ENCODE data around the gene RELT. TPM values are rescaled to one million over a fixed set of nuclear protein-coding genes. Genes with fewer than 3 reads are reported as not detected.

The RELT gene
- total and polyA plus RNA-seq, 2 experiments from 2014 or later, result 2.0 to 6.3 TPM

DNA sequence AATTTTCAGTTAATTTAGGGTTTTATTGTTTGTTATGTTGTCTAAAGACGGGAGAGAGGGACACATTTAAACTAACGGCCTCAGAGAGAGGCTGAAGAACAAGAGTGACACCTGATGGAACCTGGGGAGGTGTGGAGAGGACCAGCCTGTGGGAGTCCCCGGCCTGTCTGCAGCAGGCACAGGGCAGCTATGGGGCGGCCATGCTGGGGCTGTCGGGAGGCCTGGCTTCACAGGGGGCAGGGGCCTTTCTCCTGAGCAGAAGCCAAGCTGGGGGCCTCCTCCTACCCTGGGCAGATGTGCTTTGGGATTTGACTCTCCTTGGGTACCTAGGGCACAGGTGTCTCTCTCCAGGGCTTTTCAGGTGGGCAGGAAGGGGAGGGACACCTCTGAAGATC is 21.9 kb downstream of the RELT start:
- H3K4me2 ChIP-seq, result no peak overlapping the region
- no peaks in the 10 kb centered on the region for H3K9me2 ChIP-seq (ENCODE audit: insufficient read depth)
- DNase-seq (ENCODE audit: low spot score) (no peak), ATAC-seq (no peak)
- 0 out of 2 replicates have a peak, but pooled peaks cover 2% of the 10 kb centered on the region for H3F3A ChIP-seq (replicated peaks; ENCODE audit: low read depth)
- no peaks in the 10 kb centered on the region for H3K36me3 Mint-ChIP-seq (ENCODE audit: low read depth)
- H3K27me3 Mint-ChIP-seq (ENCODE audit: insufficient read depth, low read depth, poor library complexity), result peaks cover 9% of the 10 kb centered on the region
- no peaks in the 10 kb centered on the region; the same call in 2 of the 3 replicates for H3K9me3 Mint-ChIP-seq
- no peak overlapping the region for H3K27ac ChIP-seq (ENCODE audit: low read depth)
- no peaks in the 10 kb centered on the region; the same call in 1 of the 2 replicates for H4K20me1 ChIP-seq (replicated peaks; ENCODE audit: insufficient read depth)
- no peaks in the 10 kb centered on the region for H3K79me2 ChIP-seq (replicated peaks; ENCODE audit: insufficient read depth)
- no peaks in the 10 kb centered on the region for H3K4me1 ChIP-seq (ENCODE audit: insufficient read depth)
- H2AFZ ChIP-seq, result no peak overlapping the region
- no peak overlapping the region for H3K27ac Mint-ChIP-seq
- H3K4me1 Mint-ChIP-seq, result peaks cover 6% of the 10 kb centered on the region
- TF ChIP-seq NANOG (IDR thresholded peaks at IDR 0.05; ENCODE audit: borderline replicate concordance) (no peak), JUNB (IDR thresholded peaks at IDR 0.05; ENCODE audit: unreplicated experiment) (no peak), ETS1 (IDR thresholded peaks at IDR 0.05) (no peak)
- TF ChIP-seq, protein P1, sequence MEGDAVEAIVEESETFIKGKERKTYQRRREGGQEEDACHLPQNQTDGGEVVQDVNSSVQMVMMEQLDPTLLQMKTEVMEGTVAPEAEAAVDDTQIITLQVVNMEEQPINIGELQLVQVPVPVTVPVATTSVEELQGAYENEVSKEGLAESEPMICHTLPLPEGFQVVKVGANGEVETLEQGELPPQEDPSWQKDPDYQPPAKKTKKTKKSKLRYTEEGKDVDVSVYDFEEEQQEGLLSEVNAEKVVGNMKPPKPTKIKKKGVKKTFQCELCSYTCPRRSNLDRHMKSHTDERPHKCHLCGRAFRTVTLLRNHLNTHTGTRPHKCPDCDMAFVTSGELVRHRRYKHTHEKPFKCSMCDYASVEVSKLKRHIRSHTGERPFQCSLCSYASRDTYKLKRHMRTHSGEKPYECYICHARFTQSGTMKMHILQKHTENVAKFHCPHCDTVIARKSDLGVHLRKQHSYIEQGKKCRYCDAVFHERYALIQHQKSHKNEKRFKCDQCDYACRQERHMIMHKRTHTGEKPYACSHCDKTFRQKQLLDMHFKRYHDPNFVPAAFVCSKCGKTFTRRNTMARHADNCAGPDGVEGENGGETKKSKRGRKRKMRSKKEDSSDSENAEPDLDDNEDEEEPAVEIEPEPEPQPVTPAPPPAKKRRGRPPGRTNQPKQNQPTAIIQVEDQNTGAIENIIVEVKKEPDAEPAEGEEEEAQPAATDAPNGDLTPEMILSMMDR (conservative IDR thresholded peaks at IDR 0.05; ENCODE audit: low read depth in 2 of 2), result peak in 1 of 2 experiments; percentile 13; a peak in 1 of 4 replicates
- H3K27me3 ChIP-seq (ENCODE audit: insufficient read depth), result no peaks in the 10 kb centered on the region
- no peak overlapping the region for H3K4me3 ChIP-seq
- H3K36me3 ChIP-seq (ENCODE audit: insufficient read depth), result no peaks in the 10 kb centered on the region
- H3K4me3 Mint-ChIP-seq, result no peak overlapping the region

DNA sequence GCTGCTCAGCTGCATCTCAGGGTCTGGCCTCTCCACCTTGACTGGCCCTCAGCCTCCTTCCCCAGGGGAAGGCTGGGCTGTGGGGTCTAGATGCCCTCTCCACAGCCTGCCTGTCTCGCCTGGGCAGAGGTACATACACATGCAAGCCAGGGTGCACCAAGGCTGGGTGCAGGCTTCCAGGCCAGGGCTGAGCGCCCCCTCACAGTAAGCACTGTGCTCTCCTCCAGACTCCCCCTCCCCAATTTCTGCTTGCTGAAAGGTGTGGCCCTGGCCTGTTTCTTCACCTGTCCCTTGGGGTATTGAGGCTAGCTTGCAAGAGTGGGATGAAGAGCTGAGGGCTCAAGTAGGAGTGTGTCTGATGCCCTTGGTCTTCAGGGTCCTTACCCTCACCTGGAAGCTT is 22.5 kb downstream of the RELT start:
- TF ChIP-seq CREB1 (CRISPR knock-in tag; IDR thresholded peaks at IDR 0.05; ENCODE audit: low read depth) (no peak), POLR2AphosphoS5 (IDR thresholded peaks at IDR 0.05; ENCODE audit: low read depth) (0 out of 2 replicates have a peak, but pooled peaks have one; percentile 13), EZH2phosphoT487 (IDR thresholded peaks at IDR 0.05; ENCODE audit: unreplicated experiment) (no peak), ETS1 (IDR thresholded peaks at IDR 0.05) (no peak), ZNF114 (CRISPR knock-in tag; IDR thresholded peaks at IDR 0.05) (no peak), STAT1 (IDR thresholded peaks at IDR 0.05; ENCODE audit: unreplicated experiment) (no peak), JUNB (IDR thresholded peaks at IDR 0.05; ENCODE audit: unreplicated experiment) (no peak), NANOG (IDR thresholded peaks at IDR 0.05; ENCODE audit: borderline replicate concordance) (no peak)
- Histone ChIP-seq H3F3A (replicated peaks; ENCODE audit: low read depth) (0 out of 2 replicates have a peak, but pooled peaks cover 2% of the 10 kb centered on the region), H3K27ac (ENCODE audit: low read depth) (no peak overlapping the region), H2AFZ (no peak overlapping the region), H3K4me1 (ENCODE audit: insufficient read depth) (no peaks in the 10 kb centered on the region), H4K20me1 (replicated peaks; ENCODE audit: insufficient read depth) (no peaks in the 10 kb centered on the region; the same call in 1 of the 2 replicates), H3K36me3 (ENCODE audit: insufficient read depth) (no peaks in the 10 kb centered on the region), H3K9me2 (ENCODE audit: insufficient read depth) (no peaks in the 10 kb centered on the region), H3K4me2 (no peak overlapping the region), H3K79me2 (replicated peaks; ENCODE audit: insufficient read depth) (no peaks in the 10 kb centered on the region), H3K27me3 (ENCODE audit: insufficient read depth) (no peaks in the 10 kb centered on the region), H3K4me3 (no peak overlapping the region)
- Mint-ChIP-seq H3K9me3 (no peaks in the 10 kb centered on the region; the same call in 2 of the 3 replicates), H3K27ac (no peak overlapping the region), H3K4me3 (no peak overlapping the region), H3K4me1 (peaks cover 5% of the 10 kb centered on the region), H3K27me3 (ENCODE audit: insufficient read depth, low read depth, poor library complexity) (peaks cover 4% of the 10 kb centered on the region), H3K36me3 (ENCODE audit: low read depth) (no peaks in the 10 kb centered on the region)
- no peak for ATAC-seq
- no peak for DNase-seq (ENCODE audit: low spot score)

Measured in GM23338 (cell line).